Measurements from ENCODE around the gene IFI6. TPM values are rescaled to one million over a fixed set of nuclear protein-coding genes. Genes with fewer than 3 reads are reported as not detected.

Gene IFI6
- 42.1 and 53.9 TPM in 2 replicates for total RNA-seq

GRCh38 chr1:27671964-27672749 is at the start of gene IFI6:
TSS of gene IFI6 (minus strand) at chr1:27672192. CDS start at chr1:27669314, 2,878 bp downstream.
- H3K36me3 ChIP-seq (ENCODE audit: control insufficient read depth, insufficient read depth, low read length) = no peaks in the 10 kb centered on the region
- no peaks in the 10 kb centered on the region for H3K27me3 ChIP-seq (ENCODE audit: control insufficient read depth, insufficient read depth, low read length)
- peak; percentile 27 for TF ChIP-seq CTCF (IDR thresholded peaks at IDR 0.05; ENCODE audit: insufficient read depth, low read length, poor library complexity, severe bottlenecking)
- peak; percentile 89 for DNase-seq (ENCODE audit: low read depth)
- peak within 1 kb of the TSS; percentile 33 for H3K4me3 ChIP-seq (ENCODE audit: low read depth, low read length)

DNA sequence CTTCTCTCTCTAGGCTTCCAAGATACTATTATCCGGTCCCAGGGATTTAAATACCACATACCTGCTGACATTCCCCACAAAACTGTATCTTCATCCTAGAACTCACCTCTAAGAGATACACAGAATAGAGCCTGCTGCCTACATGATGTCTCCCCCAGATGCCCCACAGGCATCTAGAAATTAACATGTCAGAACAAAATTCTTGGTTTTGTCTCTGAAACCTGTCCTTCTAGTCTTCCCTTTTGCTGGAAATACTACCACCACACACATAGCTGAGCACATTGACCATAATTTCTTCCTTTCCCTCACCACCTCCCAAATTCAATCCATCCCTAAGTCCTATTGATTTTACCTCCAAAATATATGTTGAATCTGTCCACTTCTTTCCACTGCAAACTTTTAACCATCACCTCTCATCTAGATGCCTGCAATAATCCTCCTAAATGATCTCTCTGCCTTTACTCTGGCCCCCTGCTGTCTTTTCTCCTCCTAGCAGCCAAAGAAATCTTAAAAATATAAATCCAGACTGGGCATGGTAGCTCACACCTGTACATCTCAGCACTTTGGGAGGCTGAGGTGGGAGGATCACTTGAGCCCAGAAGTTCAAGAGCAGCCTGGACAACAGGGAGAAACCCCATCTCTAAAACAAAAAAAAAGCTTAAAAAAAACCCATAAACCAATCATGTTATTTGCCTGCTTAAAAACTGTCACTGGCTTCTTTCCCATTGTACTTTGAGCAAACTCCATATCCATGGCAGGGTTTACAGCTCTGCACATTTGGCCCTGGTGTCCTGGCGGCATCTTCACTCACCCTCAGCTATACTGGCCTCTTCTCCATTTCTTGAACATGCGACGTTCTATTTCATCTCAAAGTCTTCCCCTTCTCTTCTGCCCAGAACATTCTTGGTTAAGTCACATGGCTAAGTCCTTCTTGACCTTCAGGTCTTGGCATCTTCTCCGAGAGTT is 47.6 kb upstream of the IFI6 start:
- Histone ChIP-seq H3K4me3 (ENCODE audit: low read depth, low read length) (no peak overlapping the region), H3K36me3 (ENCODE audit: control insufficient read depth, insufficient read depth, low read length) (no peaks in the 10 kb centered on the region), H3K27me3 (ENCODE audit: control insufficient read depth, insufficient read depth, low read length) (no peaks in the 10 kb centered on the region)
- DNase-seq (ENCODE audit: low read depth) = no peak
- peak; percentile 48 for TF ChIP-seq CTCF (IDR thresholded peaks at IDR 0.05; ENCODE audit: insufficient read depth, low read length, poor library complexity, severe bottlenecking)

- Histone ChIP-seq H3K36me3 (ENCODE audit: control insufficient read depth, insufficient read depth, low read length) (no peaks in the 10 kb centered on the region), H3K4me3 (ENCODE audit: low read depth, low read length) (no peak overlapping the region), H3K27me3 (ENCODE audit: control insufficient read depth, insufficient read depth, low read length) (no peaks in the 10 kb centered on the region)
- TF ChIP-seq CTCF (IDR thresholded peaks at IDR 0.05; ENCODE audit: insufficient read depth, low read length, poor library complexity, severe bottlenecking) = no peak
- DNase-seq (ENCODE audit: low read depth) = no peak
Measured at GRCh38 chr1:27716262-27716895, 44.4 kb upstream of the IFI6 start.

DNA sequence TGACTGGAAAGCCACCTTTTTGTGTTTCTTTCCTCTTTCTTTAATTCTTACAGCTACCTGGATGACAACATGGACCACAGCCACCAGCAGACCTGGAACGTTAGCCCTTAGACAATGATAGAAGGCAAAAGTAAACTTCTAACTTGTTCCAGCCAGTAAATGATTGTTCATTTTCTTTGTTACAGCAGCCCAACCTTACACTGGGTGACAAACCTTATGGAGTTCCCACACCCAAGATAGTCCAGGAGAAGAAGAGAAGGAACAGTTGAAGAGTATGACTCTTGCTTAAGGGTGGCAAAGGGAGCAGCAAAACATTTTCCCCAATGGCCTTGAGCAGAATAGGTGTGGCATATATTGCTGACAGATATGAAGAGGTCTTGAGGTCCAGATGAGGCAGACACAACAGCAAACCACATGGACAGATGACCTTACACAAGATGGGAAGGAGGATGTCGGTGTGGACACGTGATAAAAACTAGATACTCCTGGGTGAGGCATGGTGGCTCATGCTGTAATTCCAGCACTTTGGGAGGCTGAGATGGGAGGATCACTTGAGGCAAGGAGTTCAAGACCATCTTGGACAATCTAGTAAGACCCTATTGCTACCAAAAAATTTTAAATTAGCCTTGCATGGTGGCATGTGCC is 42.0 kb upstream of the IFI6 start:
- TF ChIP-seq CTCF (IDR thresholded peaks at IDR 0.05; ENCODE audit: insufficient read depth, low read length, poor library complexity, severe bottlenecking) = no peak
- no peak overlapping the region for H3K4me3 ChIP-seq (ENCODE audit: low read depth, low read length)

GRCh38 chr1:27713139-27713725 is 41.2 kb upstream of the IFI6 start:
- H3K27me3 ChIP-seq (ENCODE audit: control insufficient read depth, insufficient read depth, low read length) = no peaks in the 10 kb centered on the region
- H3K4me3 ChIP-seq (ENCODE audit: low read depth, low read length) = no peak overlapping the region
- H3K36me3 ChIP-seq (ENCODE audit: control insufficient read depth, insufficient read depth, low read length) = no peaks in the 10 kb centered on the region
- TF ChIP-seq CTCF (IDR thresholded peaks at IDR 0.05; ENCODE audit: insufficient read depth, low read length, poor library complexity, severe bottlenecking) = no peak
- no peak for DNase-seq (ENCODE audit: low read depth)

More for the DNA sequence above, 42.0 kb upstream of the IFI6 start:
- DNase-seq (ENCODE audit: low read depth) = no peak
- Histone ChIP-seq H3K27me3 (ENCODE audit: control insufficient read depth, insufficient read depth, low read length) (no peaks in the 10 kb centered on the region), H3K36me3 (ENCODE audit: control insufficient read depth, insufficient read depth, low read length) (no peaks in the 10 kb centered on the region)

All from kidney epithelial cell (primary cell).